PC-3 (cell line): ENCODE data around the gene PZP. TPM values are rescaled to one million over a fixed set of nuclear protein-coding genes. Genes with fewer than 3 reads are reported as not detected.

ENCODE experiments used
- ATAC-seq: fragments of 200-7000 bp; cut with Tn5 transposase; 2 replicates; pipeline ENCODE4 v1.9.1; 2020; ENCODE audit warnings: mild to moderate bottlenecking, moderate library complexity
- BruUV-seq: library from RNA; stranded (reverse); fragments of 400-500 nt; replicated peaks from 2 replicates; lab custom pipeline; 2021; lab: Mats Ljungman, UMichigan
- CTCF ChIA-PET: fragments of 300-600 bp; sonication (Branson Sonifier 250); formaldehyde crosslinking; loops from one replicate; lab custom pipeline; 2022; ENCODE audit warnings: antibody characterized with exemption; lab: Charles Lee
- POLR2A ChIA-PET: fragments of 300-600 bp; sonication (Branson Sonifier 250); formaldehyde crosslinking; loops from one replicate; lab custom pipeline; 2022; ENCODE audit warnings: antibody characterized with exemption; ENCODE audit not compliant: unreplicated experiment; lab: Charles Lee
- DNase-seq: peaks from one replicate; pipeline ENCODE4 v3.0.0-alpha.2; 2015
- H2AFZ ChIP-seq: fragments of 300-600 bp; sonication (generic); 2 replicates; pipeline ENCODE4 v1.6.0; 2016; ENCODE audit warnings: antibody characterized with exemption, low read length
- H3F3A ChIP-seq: fragments of 300-600 bp; sonication (generic); one replicate; pipeline ENCODE4 v1.6.0; 2017; ENCODE audit warnings: antibody characterized with exemption, low read length, control low read depth, mild to moderate bottlenecking; ENCODE audit not compliant: unreplicated experiment
- H3K27ac ChIP-seq: fragments of 300-600 bp; sonication (generic); 2 replicates; pipeline ENCODE4 v1.5.1; 2016; ENCODE audit warnings: mild to moderate bottlenecking, low read length
- H3K27me3 ChIP-seq: fragments of 300-600 bp; sonication (generic); 2 replicates; pipeline ENCODE4 v1.6.1; 2016; ENCODE audit warnings: low read length, mixed read lengths
- H3K36me3 ChIP-seq: fragments of 300-600 bp; sonication (generic); 2 replicates; pipeline ENCODE4 v1.6.1; 2016; ENCODE audit warnings: low read depth, mixed run types, low read length, mixed read lengths
- H3K4me1 ChIP-seq: fragments of 300-600 bp; sonication (generic); 2 replicates; pipeline ENCODE4 v1.5.1; 2016; ENCODE audit warnings: low read length; ENCODE audit not compliant: insufficient read depth
- H3K4me2 ChIP-seq: fragments of 300-600 bp; sonication (generic); 2 replicates; pipeline ENCODE4 v1.6.0; 2016; ENCODE audit warnings: low read length
- H3K4me3 ChIP-seq: fragments of 300-600 bp; sonication (generic); 2 replicates; pipeline ENCODE4 v1.5.1; 2016; ENCODE audit warnings: mild to moderate bottlenecking, low read length, mixed read lengths
- H3K79me2 ChIP-seq: fragments of 300-600 bp; sonication (generic); 2 replicates; pipeline ENCODE4 v1.6.1; 2017; ENCODE audit warnings: low read length, mixed read lengths
- H3K9ac ChIP-seq: fragments of 300-600 bp; sonication (generic); 2 replicates; pipeline ENCODE4 v1.6.0; 2016; ENCODE audit warnings: mild to moderate bottlenecking, low read length
- H3K9me2 ChIP-seq: fragments of 300-600 bp; sonication (generic); replicated peaks from 2 replicates; pipeline ENCODE4 v1.6.1; 2016; ENCODE audit warnings: mixed run types, low read length, mixed read lengths
- H3K9me3 ChIP-seq: fragments of 300-600 bp; sonication (generic); 2 replicates; pipeline ENCODE4 v1.6.1; 2016; ENCODE audit warnings: low read length, mixed read lengths
- H4K20me1 ChIP-seq: fragments of 300-600 bp; sonication (generic); 2 replicates; pipeline ENCODE4 v1.6.1; 2016; ENCODE audit warnings: low read length, mixed read lengths
- EZH2 ChIP-seq: fragments of 300-600 bp; sonication (generic); IDR thresholded peaks from one replicate; pipeline ENCODE4 v1.6.1; 2017; ENCODE audit warnings: antibody characterized with exemption, mild to moderate bottlenecking, low read length; ENCODE audit not compliant: unreplicated experiment
- EZH2phosphoT487 ChIP-seq: fragments of 300-600 bp; sonication (generic); IDR thresholded peaks from 2 replicates; pipeline ENCODE4 v1.6.1; 2018; ENCODE audit warnings: mild to moderate bottlenecking, antibody characterized with exemption, low read length, borderline replicate concordance
- intact Hi-C: fragments of 100-400 bp; cut with micrococcal nuclease; formaldehyde crosslinking; loops from 2 replicates; pipeline ENCODE4 v1.9.0; 2023
- total RNA-seq: library from RNA; depleted of rRNA; stranded (reverse); fragments of >200 nt; gene quantifications from 2 replicates; pipeline ENCODE4 v1.2.3, GENCODE V29; 2014
- TF ChIP-seq, protein P1 (sequence below): fragments of 300-600 bp; sonication (generic); conservative IDR thresholded peaks from 2 replicates; pipeline ENCODE4 v1.5.1; 2017; ENCODE audit warnings: antibody characterized with exemption, low read depth, mild to moderate bottlenecking, low read length

Gene PZP
- total RNA-seq, 1 experiment from 2014 or later: not detected

DNA sequence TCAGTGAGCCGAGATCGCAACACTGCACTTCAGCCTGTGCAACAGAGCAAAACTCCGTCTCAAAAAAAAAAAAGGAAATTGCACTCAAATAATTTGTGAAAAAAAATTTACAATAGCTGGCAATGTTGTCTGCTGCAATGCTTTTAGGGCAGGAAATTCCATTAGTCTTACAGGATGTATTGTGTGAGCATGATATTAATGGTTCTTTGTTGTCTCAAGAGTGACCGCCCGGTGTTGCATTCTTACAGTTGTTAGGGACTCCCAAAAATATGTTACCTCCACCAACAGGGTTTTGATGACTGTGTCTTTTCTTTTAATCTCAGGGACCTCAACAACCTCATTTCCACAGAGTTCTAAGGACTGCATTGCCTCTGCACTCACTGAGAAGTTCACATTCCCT, 44.8 kb downstream of the PZP start:
- Histone ChIP-seq H3K36me3 (no peaks in the 10 kb centered on the region), H3F3A (no peaks in the 10 kb centered on the region), H3K4me2 (no peak overlapping the region), H3K79me2 (no peaks in the 10 kb centered on the region), H3K27me3 (peaks cover 25% of the 10 kb centered on the region), H3K9ac (no peak overlapping the region), H2AFZ (no peak overlapping the region), H3K9me2 (no peaks in the 10 kb centered on the region), H3K9me3 (no peaks in the 10 kb centered on the region), H4K20me1 (no peaks in the 10 kb centered on the region), H3K27ac (no peak overlapping the region), H3K4me3 (no peak overlapping the region), H3K4me1 (no peaks in the 10 kb centered on the region)
- DNase-seq: no peak
- POLR2A ChIA-PET: no interaction called here
- CTCF ChIA-PET: no interaction called here
- no peak for ATAC-seq
- TF ChIP-seq EZH2 (no peak), EZH2phosphoT487 (no peak)
- TF ChIP-seq, protein P1, sequence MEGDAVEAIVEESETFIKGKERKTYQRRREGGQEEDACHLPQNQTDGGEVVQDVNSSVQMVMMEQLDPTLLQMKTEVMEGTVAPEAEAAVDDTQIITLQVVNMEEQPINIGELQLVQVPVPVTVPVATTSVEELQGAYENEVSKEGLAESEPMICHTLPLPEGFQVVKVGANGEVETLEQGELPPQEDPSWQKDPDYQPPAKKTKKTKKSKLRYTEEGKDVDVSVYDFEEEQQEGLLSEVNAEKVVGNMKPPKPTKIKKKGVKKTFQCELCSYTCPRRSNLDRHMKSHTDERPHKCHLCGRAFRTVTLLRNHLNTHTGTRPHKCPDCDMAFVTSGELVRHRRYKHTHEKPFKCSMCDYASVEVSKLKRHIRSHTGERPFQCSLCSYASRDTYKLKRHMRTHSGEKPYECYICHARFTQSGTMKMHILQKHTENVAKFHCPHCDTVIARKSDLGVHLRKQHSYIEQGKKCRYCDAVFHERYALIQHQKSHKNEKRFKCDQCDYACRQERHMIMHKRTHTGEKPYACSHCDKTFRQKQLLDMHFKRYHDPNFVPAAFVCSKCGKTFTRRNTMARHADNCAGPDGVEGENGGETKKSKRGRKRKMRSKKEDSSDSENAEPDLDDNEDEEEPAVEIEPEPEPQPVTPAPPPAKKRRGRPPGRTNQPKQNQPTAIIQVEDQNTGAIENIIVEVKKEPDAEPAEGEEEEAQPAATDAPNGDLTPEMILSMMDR: no peak
- intact Hi-C loops: no loop called here
- BruUV-seq: no TSS peak

DNA sequence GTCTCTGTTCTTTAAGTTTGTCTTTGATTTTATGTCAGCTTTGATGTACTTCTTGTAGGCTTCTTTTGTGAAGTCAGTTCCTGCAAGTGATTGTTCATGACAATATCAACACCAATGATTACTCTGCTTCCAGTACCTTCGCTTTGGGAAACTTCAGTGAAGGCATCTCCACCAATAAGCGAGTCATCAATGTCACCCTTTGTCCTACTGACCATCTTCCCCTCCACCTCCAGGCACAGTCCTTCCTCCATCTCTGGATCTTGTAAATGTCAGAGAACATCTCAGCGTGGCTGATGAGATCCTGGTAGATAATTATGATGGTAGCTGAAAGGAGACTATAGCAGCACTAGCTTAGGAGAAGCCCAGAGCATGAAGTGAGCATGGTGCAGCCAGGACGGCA, 52.1 kb downstream of the PZP start:
- Histone ChIP-seq H3K4me1 (no peaks in the 10 kb centered on the region), H3K9me3 (no peaks in the 10 kb centered on the region), H3K9ac (no peak overlapping the region), H3K79me2 (no peaks in the 10 kb centered on the region), H3K27me3 (no peaks in the 10 kb centered on the region; the same call in none of the 2 replicates), H3K4me3 (no peak overlapping the region), H2AFZ (no peak overlapping the region), H3K27ac (no peak overlapping the region), H4K20me1 (no peaks in the 10 kb centered on the region), H3K4me2 (no peak overlapping the region), H3K36me3 (no peaks in the 10 kb centered on the region), H3K9me2 (no peaks in the 10 kb centered on the region), H3F3A (no peaks in the 10 kb centered on the region)
- ChIA-PET POLR2A (no interaction called here), CTCF (no interaction called here)
- intact Hi-C loops: no loop called here
- DNase-seq (no peak), ATAC-seq (no peak)
- BruUV-seq: no TSS peak
- TF ChIP-seq, protein P1: no peak
- TF ChIP-seq EZH2phosphoT487 (no peak), EZH2 (no peak)

DNA sequence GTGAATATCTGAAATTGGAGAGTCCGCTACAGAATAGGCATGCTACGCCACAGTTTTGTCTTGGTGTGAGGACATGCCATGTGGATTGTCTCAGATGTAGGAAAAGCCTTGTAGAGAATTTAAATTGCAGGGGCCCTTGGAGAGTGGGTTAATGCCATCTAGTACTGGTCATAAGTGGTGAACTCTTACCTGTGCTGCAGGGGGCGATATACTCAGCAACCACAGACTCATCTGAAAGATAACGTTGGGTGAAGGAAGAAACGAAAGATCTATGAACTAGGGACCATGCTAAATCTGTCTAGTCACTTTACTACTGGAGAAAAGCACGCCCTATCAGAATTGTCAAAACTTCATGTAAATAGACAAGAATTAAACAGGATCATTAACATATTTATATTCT, 58.8 kb downstream of the PZP start:
- H3K27me3 ChIP-seq: no peaks in the 10 kb centered on the region
- H4K20me1 ChIP-seq: no peaks in the 10 kb centered on the region
- no peak overlapping the region for H2AFZ ChIP-seq
- no peaks in the 10 kb centered on the region for H3K4me1 ChIP-seq
- H3K9me3 ChIP-seq: no peaks in the 10 kb centered on the region
- ATAC-seq: no peak
- no peaks in the 10 kb centered on the region for H3K36me3 ChIP-seq
- no peak overlapping the region for H3K9ac ChIP-seq
- H3F3A ChIP-seq: no peaks in the 10 kb centered on the region
- H3K4me2 ChIP-seq: no peak overlapping the region
- H3K9me2 ChIP-seq: no peaks in the 10 kb centered on the region
- no TSS peak for BruUV-seq
- no peak for TF ChIP-seq EZH2phosphoT487
- TF ChIP-seq, protein P1: peak; percentile 45
- intact Hi-C loops: no loop called here
- no peak overlapping the region for H3K4me3 ChIP-seq
- H3K27ac ChIP-seq: no peak overlapping the region
- DNase-seq: no peak
- ChIA-PET CTCF (no interaction called here), POLR2A (no interaction called here)
- no peaks in the 10 kb centered on the region for H3K79me2 ChIP-seq
